ENCODE data around the gene TGFB2.

TGFB2 gene

GRCh38 chr1:218322762-218323161 lies 22.4 kb upstream of the TGFB2 start:
- no peak overlapping the region for H3K4me2 ChIP-seq (ENCODE audit: low read length, poor library complexity, severe bottlenecking)
- H3K79me1 ChIP-seq (replicated peaks; ENCODE audit: low read length, poor library complexity, severe bottlenecking) = peaks cover 9% of the 10 kb centered on the region
- 98% methylated on average over 17 of the region's 17 CpGs for WGBS
- no peak overlapping the region for H2AK5ac ChIP-seq (ENCODE audit: low read length, severe bottlenecking)
- no peak overlapping the region for H3K4me3 ChIP-seq (ENCODE audit: insufficient read depth in 1 of 2, low read depth in 1 of 2, low read length in 2 of 2)
- peak overlapping the region in 1 of 2 experiments; percentile 79 for H3K23ac ChIP-seq (ENCODE audit: low read length in 2 of 2)
- no peak overlapping the region for H2BK12ac ChIP-seq (ENCODE audit: low read length in 2 of 2)
- H3K18ac ChIP-seq (ENCODE audit: low read depth in 1 of 2, low read length in 2 of 2) = no peak overlapping the region
- H3K14ac ChIP-seq (ENCODE audit: low read length in 2 of 2) = no peak overlapping the region
- H3K27me3 ChIP-seq (ENCODE audit: control insufficient read depth in 1 of 2, insufficient read depth in 1 of 2, low read length in 2 of 2) = no peaks in the 10 kb centered on the region
- no peak for DNase-seq
- H3K9me3 ChIP-seq (ENCODE audit: control insufficient read depth, low read length) = no peaks in the 10 kb centered on the region
- no peak overlapping the region for H2BK120ac ChIP-seq (ENCODE audit: low read depth, low read length)
- H3K36me3 ChIP-seq (ENCODE audit: control insufficient read depth in 1 of 2, insufficient read depth in 2 of 2, low read depth in 1 of 2, low read length in 2 of 2) = peaks cover 18 to 19% of the 10 kb centered on the region in 2 experiments
- no peak overlapping the region for H4K8ac ChIP-seq (ENCODE audit: low read length)
- H4K91ac ChIP-seq (ENCODE audit: low read length) = no peak overlapping the region
- H3K9ac ChIP-seq (ENCODE audit: low read length) = no peak overlapping the region
- no peak overlapping the region for H2BK5ac ChIP-seq (ENCODE audit: low read depth, low read length, poor library complexity, severe bottlenecking)
- no peak overlapping the region for H2AFZ ChIP-seq (ENCODE audit: low read depth, low read length)
- no peak overlapping the region for H2BK15ac ChIP-seq (ENCODE audit: low read depth, poor library complexity, severe bottlenecking)
- H3K4me1 ChIP-seq (ENCODE audit: control insufficient read depth, insufficient read depth, low read depth, low read length) = peaks cover 1% of the 10 kb centered on the region
- H3K27ac ChIP-seq (ENCODE audit: low read length, poor library complexity, severe bottlenecking) = no peak overlapping the region
- H3K4ac ChIP-seq (ENCODE audit: low read depth in 1 of 2, low read length in 2 of 2) = no peak overlapping the region

GRCh38 chr1:218323568-218324225 lies 21.4 kb upstream of the TGFB2 start:
- H3K79me1 ChIP-seq (replicated peaks; ENCODE audit: low read length, poor library complexity, severe bottlenecking) = peaks cover 9% of the 10 kb centered on the region
- peaks cover 13 to 19% of the 10 kb centered on the region in 2 experiments for H3K36me3 ChIP-seq (ENCODE audit: control insufficient read depth in 1 of 2, insufficient read depth in 2 of 2, low read depth in 1 of 2, low read length in 2 of 2)
- H2AK5ac ChIP-seq (ENCODE audit: low read length, severe bottlenecking) = no peak overlapping the region
- H3K9me3 ChIP-seq (ENCODE audit: control insufficient read depth, low read length) = no peaks in the 10 kb centered on the region
- peak overlapping the region; percentile 19 for H4K8ac ChIP-seq (ENCODE audit: low read length)
- H2BK5ac ChIP-seq (ENCODE audit: low read depth, low read length, poor library complexity, severe bottlenecking) = no peak overlapping the region
- H3K18ac ChIP-seq (ENCODE audit: low read depth in 1 of 2, low read length in 2 of 2) = no peak overlapping the region
- H2AFZ ChIP-seq (ENCODE audit: low read depth, low read length) = no peak overlapping the region
- no peak overlapping the region for H4K91ac ChIP-seq (ENCODE audit: low read length)
- DNase-seq = no peak
- H3K4ac ChIP-seq (ENCODE audit: low read depth in 1 of 2, low read length in 2 of 2) = no peak overlapping the region
- H3K27ac ChIP-seq (ENCODE audit: low read length, poor library complexity, severe bottlenecking) = no peak overlapping the region
- 96% methylated on average over 21 of the region's 21 CpGs for WGBS
- H2BK120ac ChIP-seq (ENCODE audit: low read depth, low read length) = no peak overlapping the region
- H3K4me2 ChIP-seq (ENCODE audit: low read length, poor library complexity, severe bottlenecking) = no peak overlapping the region
- H2BK15ac ChIP-seq (ENCODE audit: low read depth, poor library complexity, severe bottlenecking) = no peak overlapping the region
- peaks cover 1% of the 10 kb centered on the region for H3K4me1 ChIP-seq (ENCODE audit: control insufficient read depth, insufficient read depth, low read depth, low read length)
- no peak overlapping the region for H3K23ac ChIP-seq (ENCODE audit: low read length in 2 of 2)
- H2BK12ac ChIP-seq (ENCODE audit: low read length in 2 of 2) = no peak overlapping the region
- no peak overlapping the region for H3K4me3 ChIP-seq (ENCODE audit: insufficient read depth in 1 of 2, low read depth in 1 of 2, low read length in 2 of 2)
- H3K9ac ChIP-seq (ENCODE audit: low read length) = no peak overlapping the region
- no peaks in the 10 kb centered on the region for H3K27me3 ChIP-seq (ENCODE audit: control insufficient read depth in 1 of 2, insufficient read depth in 1 of 2, low read length in 2 of 2)
- H3K14ac ChIP-seq (ENCODE audit: low read length in 2 of 2) = no peak overlapping the region

- 98% methylated on average over 18 of the region's 20 CpGs for WGBS
- H3K4me3 ChIP-seq (ENCODE audit: insufficient read depth in 1 of 2, low read depth in 1 of 2, low read length in 2 of 2) = no peak overlapping the region
- H2BK15ac ChIP-seq (ENCODE audit: low read depth, poor library complexity, severe bottlenecking) = peak overlapping the region; percentile 86
- DNase-seq = no peak
- H3K9me3 ChIP-seq (ENCODE audit: control insufficient read depth, low read length) = no peaks in the 10 kb centered on the region
- no peak overlapping the region for H2BK5ac ChIP-seq (ENCODE audit: low read depth, low read length, poor library complexity, severe bottlenecking)
- H2AK5ac ChIP-seq (ENCODE audit: low read length, severe bottlenecking) = no peak overlapping the region
- no peak overlapping the region for H4K91ac ChIP-seq (ENCODE audit: low read length)
- H3K79me1 ChIP-seq (replicated peaks; ENCODE audit: low read length, poor library complexity, severe bottlenecking) = peaks cover 9% of the 10 kb centered on the region
- H3K27me3 ChIP-seq (ENCODE audit: control insufficient read depth in 1 of 2, insufficient read depth in 1 of 2, low read length in 2 of 2) = no peaks in the 10 kb centered on the region
- H3K4me2 ChIP-seq (ENCODE audit: low read length, poor library complexity, severe bottlenecking) = no peak overlapping the region
- H3K4ac ChIP-seq (ENCODE audit: low read depth in 1 of 2, low read length in 2 of 2) = no peak overlapping the region
- peak overlapping the region in 1 of 2 experiments; percentile 77 for H3K14ac ChIP-seq (ENCODE audit: low read length in 2 of 2)
- no peak overlapping the region for H2AFZ ChIP-seq (ENCODE audit: low read depth, low read length)
- H3K18ac ChIP-seq (ENCODE audit: low read depth in 1 of 2, low read length in 2 of 2) = no peak overlapping the region
- peaks cover 1% of the 10 kb centered on the region for H3K4me1 ChIP-seq (ENCODE audit: control insufficient read depth, insufficient read depth, low read depth, low read length)
- no peak overlapping the region for H2BK120ac ChIP-seq (ENCODE audit: low read depth, low read length)
- H3K27ac ChIP-seq (ENCODE audit: low read length, poor library complexity, severe bottlenecking) = no peak overlapping the region
- H3K9ac ChIP-seq (ENCODE audit: low read length) = no peak overlapping the region
- no peak overlapping the region for H3K23ac ChIP-seq (ENCODE audit: low read length in 2 of 2)
- H2BK12ac ChIP-seq (ENCODE audit: low read length in 2 of 2) = no peak overlapping the region
- peaks cover 13 to 19% of the 10 kb centered on the region in 2 experiments for H3K36me3 ChIP-seq (ENCODE audit: control insufficient read depth in 1 of 2, insufficient read depth in 2 of 2, low read depth in 1 of 2, low read length in 2 of 2)
- no peak overlapping the region for H4K8ac ChIP-seq (ENCODE audit: low read length)
Observed at GRCh38 chr1:218324226-218324580, 20.9 kb upstream of the TGFB2 start.

- no peak overlapping the region for H3K4ac ChIP-seq (ENCODE audit: low read depth in 1 of 2, low read length in 2 of 2)
- no peaks in the 10 kb centered on the region for H3K9me3 ChIP-seq (ENCODE audit: control insufficient read depth, low read length)
- H2BK120ac ChIP-seq (ENCODE audit: low read depth, low read length) = no peak overlapping the region
- no peak overlapping the region for H3K27ac ChIP-seq (ENCODE audit: low read length, poor library complexity, severe bottlenecking)
- H3K36me3 ChIP-seq (ENCODE audit: control insufficient read depth in 1 of 2, insufficient read depth in 2 of 2, low read depth in 1 of 2, low read length in 2 of 2) = peaks cover under 1 to 7% of the 10 kb centered on the region in 2 experiments
- H4K8ac ChIP-seq (ENCODE audit: low read length) = no peak overlapping the region
- no peaks in the 10 kb centered on the region for H3K4me1 ChIP-seq (ENCODE audit: control insufficient read depth, insufficient read depth, low read depth, low read length)
- H3K4me3 ChIP-seq (ENCODE audit: insufficient read depth in 1 of 2, low read depth in 1 of 2, low read length in 2 of 2) = no peak overlapping the region
- H3K4me2 ChIP-seq (ENCODE audit: low read length, poor library complexity, severe bottlenecking) = no peak overlapping the region
- H3K14ac ChIP-seq (ENCODE audit: low read length in 2 of 2) = no peak overlapping the region
- no peaks in the 10 kb centered on the region for H3K27me3 ChIP-seq (ENCODE audit: control insufficient read depth in 1 of 2, insufficient read depth in 1 of 2, low read length in 2 of 2)
- WGBS = 95% methylated on average over 3 of the region's 3 CpGs
- no peak overlapping the region for H2BK5ac ChIP-seq (ENCODE audit: low read depth, low read length, poor library complexity, severe bottlenecking)
- no peak overlapping the region for H2BK12ac ChIP-seq (ENCODE audit: low read length in 2 of 2)
- H2AFZ ChIP-seq (ENCODE audit: low read depth, low read length) = no peak overlapping the region
- H3K18ac ChIP-seq (ENCODE audit: low read depth in 1 of 2, low read length in 2 of 2) = no peak overlapping the region
- no peak overlapping the region for H3K9ac ChIP-seq (ENCODE audit: low read length)
- no peak overlapping the region for H2BK15ac ChIP-seq (ENCODE audit: low read depth, poor library complexity, severe bottlenecking)
- no peak overlapping the region for H2AK5ac ChIP-seq (ENCODE audit: low read length, severe bottlenecking)
- no peak overlapping the region for H3K23ac ChIP-seq (ENCODE audit: low read length in 2 of 2)
- no peak overlapping the region for H4K91ac ChIP-seq (ENCODE audit: low read length)
- no peak for DNase-seq
- peaks cover 6% of the 10 kb centered on the region for H3K79me1 ChIP-seq (replicated peaks; ENCODE audit: low read length, poor library complexity, severe bottlenecking)
Observed at GRCh38 chr1:218328769-218329168, 16.4 kb upstream of the TGFB2 start.

Data from mesenchymal stem cell (in vitro differentiated cells and primary cell).